Immature natural killer cell (primary cell): ENCODE results near the gene MAGEF1. TPM values are rescaled to one million over a fixed set of nuclear protein-coding genes. Genes with fewer than 3 reads are reported as not detected.
A peak's percentile ranks its signal among the peaks of the same experiment; 100 is the strongest.

Experiments
- DNase-seq, 3 donors: peaks; one replicate each; pipeline ENCODE4 v3.0.0; 2022; ENCODE audit warnings: mixed read lengths in 1 of 3
- H3K27ac Mint-ChIP-seq, 6 donors: one replicate each; pipeline ENCODE4 v1.8.0; 2020; ENCODE audit warnings: mixed read lengths in 6 of 6, mild to moderate bottlenecking in 5 of 6, inconsistent platforms in 4 of 6, moderate library complexity in 3 of 6
- H3K27me3 Mint-ChIP-seq, 3 donors: one replicate each; pipeline ENCODE4 v1.8.0; 2020 to 2021; ENCODE audit warnings: low read depth in 3 of 3, mild to moderate bottlenecking in 3 of 3, mixed read lengths in 3 of 3, moderate library complexity in 3 of 3, inconsistent platforms in 1 of 3
- H3K36me3 Mint-ChIP-seq, 3 donors: one replicate each; pipeline ENCODE4 v1.8.0; 2020; ENCODE audit warnings: mixed read lengths in 3 of 3, inconsistent platforms in 2 of 3, mild to moderate bottlenecking in 2 of 3
- H3K4me1 Mint-ChIP-seq, 2 donors: one replicate each; pipeline ENCODE4 v1.8.0; 2020; ENCODE audit warnings: inconsistent platforms in 2 of 2, mild to moderate bottlenecking in 2 of 2, mixed read lengths in 2 of 2, moderate library complexity in 1 of 2
- H3K4me3 Mint-ChIP-seq, 5 donors: one replicate each; pipeline ENCODE4 v1.8.0; 2020; ENCODE audit warnings: mild to moderate bottlenecking in 5 of 5, mixed read lengths in 5 of 5, inconsistent platforms in 3 of 5, moderate library complexity in 3 of 5
- H3K9me3 Mint-ChIP-seq, 6 donors: one replicate each; pipeline ENCODE4 v1.8.0; 2020; ENCODE audit warnings: mild to moderate bottlenecking in 6 of 6, mixed read lengths in 6 of 6, inconsistent platforms in 4 of 6, moderate library complexity in 3 of 6
- polyA plus RNA-seq, 3 donors: library from polyadenylated mRNA; unstranded; fragments of 300-500 nt; fragmentation: Illumina TruSeq; gene quantifications; one replicate each; pipeline ENCODE4 v1.2.3, GENCODE V29; 2021

MAGEF1 gene
- polyA plus RNA-seq, 3 donors from 2014 or later = 21.9 to 30.1 (median 22.6) TPM

- peaks cover 0 to 2% (median 0%) of the 10 kb centered on the region in 3 donors for H3K27me3 Mint-ChIP-seq
- no peak overlapping the region for H3K4me3 Mint-ChIP-seq
- peaks cover 0 to 7% (median 6%) of the 10 kb centered on the region in 3 donors for H3K36me3 Mint-ChIP-seq
- H3K4me1 Mint-ChIP-seq = no peaks in the 10 kb centered on the region
- no peak for DNase-seq
- no peaks in the 10 kb centered on the region for H3K9me3 Mint-ChIP-seq
- no peak overlapping the region for H3K27ac Mint-ChIP-seq
Measured at GRCh38 chr3:184697845-184698244, 14.0 kb downstream of the MAGEF1 start.

DNA sequence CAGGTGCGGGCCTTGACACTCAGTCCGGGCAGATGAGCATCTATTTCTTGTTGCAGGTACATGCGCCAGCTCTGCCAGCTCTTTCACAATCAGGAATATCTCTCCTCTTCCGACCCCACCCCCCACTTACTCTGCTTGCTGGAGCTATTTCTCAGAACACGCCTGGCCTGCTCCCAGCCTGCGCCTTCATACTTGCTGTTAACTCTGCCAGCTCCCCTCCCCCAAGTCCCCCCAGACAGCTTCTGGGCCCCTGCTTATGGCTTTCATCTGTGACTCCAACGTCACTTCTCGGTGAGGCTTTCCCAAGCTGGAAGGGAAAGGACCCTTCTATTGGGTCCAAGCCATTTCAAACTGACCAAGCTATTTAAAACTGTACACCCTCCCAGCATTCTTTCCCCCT, 15.2 kb downstream of the MAGEF1 start:
- no peak overlapping the region for H3K27ac Mint-ChIP-seq
- no peak overlapping the region for H3K4me3 Mint-ChIP-seq
- H3K36me3 Mint-ChIP-seq = peaks cover 0 to 5% (median 3%) of the 10 kb centered on the region in 3 donors

DNA sequence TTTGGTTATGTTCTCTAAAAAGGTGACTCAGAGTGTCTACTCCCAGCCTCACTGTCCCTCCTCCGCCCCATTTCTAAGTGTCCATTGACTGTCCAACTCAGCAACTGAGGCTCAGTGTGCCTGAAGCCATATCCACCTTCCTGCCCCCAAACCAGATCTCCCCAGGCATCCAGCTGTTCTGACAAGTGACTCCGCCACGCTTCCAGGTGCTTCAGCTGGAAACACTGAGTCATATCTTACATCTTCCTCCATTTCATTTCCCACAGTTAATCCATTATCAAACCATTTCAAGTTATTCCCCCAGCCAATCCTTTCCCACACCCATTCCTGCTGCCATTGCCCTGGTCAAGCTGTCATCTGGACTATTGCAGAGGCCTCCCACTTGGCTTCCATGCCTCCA, 17.1 kb downstream of the MAGEF1 start:
- Mint-ChIP-seq H3K27ac (no peak overlapping the region), H3K36me3 (peaks cover 0 to 5% (median 0%) of the 10 kb centered on the region in 3 donors), H3K27me3 (peaks cover 2 to 4% (median 2%) of the 10 kb centered on the region in 3 donors), H3K4me3 (no peak overlapping the region), H3K9me3 (no peaks in the 10 kb centered on the region), H3K4me1 (no peaks in the 10 kb centered on the region)
- DNase-seq = no peak

More for the DNA sequence above, 15.2 kb downstream of the MAGEF1 start:
- H3K4me1 Mint-ChIP-seq = no peaks in the 10 kb centered on the region
- H3K27me3 Mint-ChIP-seq = peaks cover 0 to 2% (median 0%) of the 10 kb centered on the region in 3 donors
- no peak for DNase-seq
- H3K9me3 Mint-ChIP-seq = no peaks in the 10 kb centered on the region

- peaks cover 0 to 5% (median 0%) of the 10 kb centered on the region in 3 donors for H3K36me3 Mint-ChIP-seq
- H3K27me3 Mint-ChIP-seq = peaks cover 2 to 4% (median 2%) of the 10 kb centered on the region in 3 donors
- H3K4me1 Mint-ChIP-seq = no peaks in the 10 kb centered on the region
- no peak overlapping the region for H3K27ac Mint-ChIP-seq
- DNase-seq = no peak
- no peaks in the 10 kb centered on the region for H3K9me3 Mint-ChIP-seq
- H3K4me3 Mint-ChIP-seq = no peak overlapping the region
Measured at GRCh38 chr3:184694133-184694665, 17.7 kb downstream of the MAGEF1 start.

DNA sequence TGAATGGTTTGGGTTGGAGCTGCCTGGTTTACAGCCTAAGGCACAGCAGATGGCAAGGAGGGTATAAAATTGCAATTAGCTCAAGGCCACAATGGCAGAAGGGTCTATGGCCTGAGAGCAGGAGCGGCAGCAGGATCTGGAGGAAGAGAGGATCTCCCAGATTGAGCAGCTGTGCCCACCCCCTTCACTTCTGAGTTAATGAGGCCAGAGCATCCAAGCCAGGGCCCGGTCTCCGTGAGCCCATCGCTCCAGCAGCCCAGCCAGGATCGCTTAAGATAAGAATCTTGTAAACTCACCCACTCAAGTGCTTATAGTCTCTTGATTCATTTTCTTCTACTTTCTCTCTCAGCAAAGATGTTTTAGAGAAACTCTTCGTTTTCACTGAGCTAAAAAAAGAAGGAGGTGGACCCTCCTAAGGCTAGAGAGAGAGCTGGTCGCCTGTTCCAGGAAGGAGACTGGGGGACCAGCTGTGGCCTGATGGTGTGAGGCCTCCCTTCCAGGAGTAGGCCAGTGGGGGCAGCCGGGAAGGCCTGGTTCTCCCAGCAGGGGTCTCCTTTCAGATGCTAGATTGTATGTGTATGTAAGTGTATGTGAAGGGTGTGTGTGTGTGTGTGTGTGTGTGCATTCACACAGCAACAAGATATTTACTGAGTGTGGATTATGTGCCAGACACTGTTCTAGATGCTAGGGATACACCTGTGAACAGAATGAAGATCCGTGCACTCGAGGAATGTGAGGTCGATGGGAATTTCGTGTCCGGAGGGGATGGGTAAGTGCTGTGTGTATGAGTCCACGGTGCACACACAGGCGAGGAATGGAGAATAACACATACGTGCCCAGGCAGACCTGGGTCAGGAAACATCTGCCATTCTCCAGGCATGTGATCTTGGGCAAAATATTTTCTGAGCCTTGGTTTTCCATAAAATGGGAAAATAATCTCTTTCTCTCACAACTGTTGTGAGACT, 18.6 kb downstream of the MAGEF1 start:
- no peak for DNase-seq
- Mint-ChIP-seq H3K27ac (no peak overlapping the region), H3K9me3 (no peaks in the 10 kb centered on the region), H3K4me3 (no peak overlapping the region), H3K36me3 (no peaks in the 10 kb centered on the region), H3K4me1 (peaks cover 0 to 2% of the 10 kb centered on the region in 2 donors), H3K27me3 (peaks cover 2 to 4% (median 4%) of the 10 kb centered on the region in 3 donors)

GRCh38 chr3:184691397-184692231, 20.2 kb downstream of the MAGEF1 start:
- no peak for DNase-seq
- no peaks in the 10 kb centered on the region for H3K36me3 Mint-ChIP-seq
- H3K4me3 Mint-ChIP-seq = no peak overlapping the region
- H3K27me3 Mint-ChIP-seq = peaks cover 2 to 4% (median 4%) of the 10 kb centered on the region in 3 donors
- H3K27ac Mint-ChIP-seq = no peak overlapping the region
- no peaks in the 10 kb centered on the region for H3K9me3 Mint-ChIP-seq
- peaks cover 4 to 13% of the 10 kb centered on the region in 2 donors for H3K4me1 Mint-ChIP-seq

- peaks cover 2 to 6% (median 4%) of the 10 kb centered on the region in 3 donors for H3K27me3 Mint-ChIP-seq
- DNase-seq = no peak
- no peak overlapping the region for H3K4me3 Mint-ChIP-seq
- H3K9me3 Mint-ChIP-seq = no peaks in the 10 kb centered on the region
- no peaks in the 10 kb centered on the region for H3K36me3 Mint-ChIP-seq
- H3K27ac Mint-ChIP-seq = no peak overlapping the region
- H3K4me1 Mint-ChIP-seq = peaks cover 4 to 13% of the 10 kb centered on the region in 2 donors
Measured at GRCh38 chr3:184690192-184690883, 21.5 kb downstream of the MAGEF1 start.

DNA sequence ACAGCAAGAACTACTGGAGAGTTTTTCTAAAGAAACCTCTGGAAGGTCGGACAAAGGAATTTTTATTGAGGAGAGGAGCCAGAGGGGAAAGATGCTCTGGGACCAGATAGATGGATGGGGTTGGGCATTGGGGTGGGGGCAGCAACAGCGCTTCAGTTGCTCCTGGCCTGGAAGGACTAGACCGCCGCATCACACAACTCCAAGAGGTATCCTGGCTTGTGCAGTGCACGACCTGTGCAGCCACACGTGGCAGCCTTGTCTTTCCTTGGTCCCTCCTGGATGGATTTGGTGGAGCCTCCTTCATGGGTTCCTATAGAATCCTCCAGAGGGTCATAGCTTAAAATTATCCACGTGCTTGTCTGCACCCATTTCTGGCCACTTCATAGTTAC, 23.0 kb downstream of the MAGEF1 start:
- DNase-seq = no peak
- Mint-ChIP-seq H3K4me1 (peaks cover 4 to 13% of the 10 kb centered on the region in 2 donors), H3K9me3 (no peaks in the 10 kb centered on the region), H3K4me3 (no peak overlapping the region), H3K27me3 (peaks cover 2 to 7% (median 4%) of the 10 kb centered on the region in 3 donors), H3K36me3 (no peaks in the 10 kb centered on the region), H3K27ac (no peak overlapping the region)

DNA sequence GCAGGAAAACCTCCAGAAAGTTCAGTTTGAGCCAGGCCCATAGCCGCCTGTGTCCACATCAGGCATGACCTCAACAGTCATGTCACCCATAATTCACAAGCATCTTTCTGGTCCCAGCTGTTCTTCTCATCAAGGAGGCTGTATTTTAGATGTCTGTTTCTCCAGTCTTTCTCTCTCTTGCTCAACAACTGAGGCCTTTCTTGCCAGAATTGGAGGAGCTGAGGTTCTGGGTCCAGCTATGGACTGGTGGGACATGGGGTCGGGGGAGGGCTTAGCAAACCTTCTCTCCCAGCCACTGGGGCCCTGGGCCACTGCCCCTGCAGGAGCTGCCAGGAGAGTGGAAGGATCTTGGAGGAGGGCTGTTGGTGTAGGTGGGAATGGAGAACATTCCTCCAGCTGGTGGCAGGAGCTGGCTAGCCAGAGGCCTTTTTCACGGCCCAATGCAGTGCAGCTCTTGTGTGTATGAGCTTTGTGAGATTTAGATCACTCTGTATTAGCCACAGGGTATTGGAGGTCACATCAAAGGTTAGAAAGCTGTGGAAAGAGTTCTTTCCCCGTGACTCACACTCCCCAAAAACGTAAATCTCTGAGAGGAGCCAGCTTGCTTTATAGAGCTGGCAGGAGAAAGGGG, 23.5 kb downstream of the MAGEF1 start:
- Mint-ChIP-seq H3K27ac (no peak overlapping the region), H3K36me3 (no peaks in the 10 kb centered on the region), H3K4me3 (no peak overlapping the region), H3K4me1 (peaks cover 4 to 13% of the 10 kb centered on the region in 2 donors), H3K9me3 (no peaks in the 10 kb centered on the region), H3K27me3 (peaks cover 0 to 7% (median 4%) of the 10 kb centered on the region in 3 donors)
- DNase-seq = no peak

GRCh38 chr3:184687363-184688015, 24.4 kb downstream of the MAGEF1 start:
- Mint-ChIP-seq H3K4me1 (peaks cover 4 to 13% of the 10 kb centered on the region in 2 donors), H3K27me3 (peaks cover 0 to 9% (median 4%) of the 10 kb centered on the region in 3 donors), H3K9me3 (no peaks in the 10 kb centered on the region), H3K4me3 (peak overlapping the region in 1 of 5 donors; percentile 46), H3K27ac (no peak overlapping the region), H3K36me3 (no peaks in the 10 kb centered on the region)
- peak; percentile 4 to 17 (median 11) for DNase-seq

- H3K27me3 Mint-ChIP-seq = peaks cover 1 to 11% (median 4%) of the 10 kb centered on the region in 3 donors
- DNase-seq = no peak
- H3K27ac Mint-ChIP-seq = no peak overlapping the region
- H3K4me1 Mint-ChIP-seq = peaks cover 4 to 13% of the 10 kb centered on the region in 2 donors
- H3K4me3 Mint-ChIP-seq = no peak overlapping the region
- no peaks in the 10 kb centered on the region for H3K9me3 Mint-ChIP-seq
- no peaks in the 10 kb centered on the region for H3K36me3 Mint-ChIP-seq
Measured at GRCh38 chr3:184685646-184686045, 26.2 kb downstream of the MAGEF1 start.

- peaks cover 0 to 11% (median 1%) of the 10 kb centered on the region in 3 donors for H3K27me3 Mint-ChIP-seq
- peaks cover 4 to 13% of the 10 kb centered on the region in 2 donors for H3K4me1 Mint-ChIP-seq
- no peak overlapping the region for H3K4me3 Mint-ChIP-seq
- no peak overlapping the region for H3K27ac Mint-ChIP-seq
- H3K9me3 Mint-ChIP-seq = no peaks in the 10 kb centered on the region
- no peak for DNase-seq
- H3K36me3 Mint-ChIP-seq = no peaks in the 10 kb centered on the region
Measured at GRCh38 chr3:184685055-184685454, 26.8 kb downstream of the MAGEF1 start.
